ENCODE data around the gene CAD. TPM values are rescaled to one million over a fixed set of nuclear protein-coding genes. Genes with fewer than 3 reads are reported as not detected.

CAD gene
- total RNA-seq, 4 donors from 2014 or later, result 5.9 to 47.2 (median 31.3) TPM

- Histone ChIP-seq H3K27me3 (no peaks in the 10 kb centered on the region), H3K27ac (no peak overlapping the region), H3K36me3 (no peaks in the 10 kb centered on the region), H3K4me3 (no peak overlapping the region), H3K9me3 (no peaks in the 10 kb centered on the region), H3K4me1 (no peaks in the 10 kb centered on the region)
- intact Hi-C loops (cut with DNase I; ENCODE audit: low total_unique reads), result no loop called here
- no peak for DNase-seq
- TF ChIP-seq CTCF (IDR thresholded peaks at IDR 0.05), result no peak
- no peak for TF ChIP-seq POLR2A (IDR thresholded peaks at IDR 0.05)
Observed at GRCh38 chr2:27201675-27202074, 15.5 kb upstream of the CAD start.

GRCh38 chr2:27202854-27203253 lies 14.3 kb upstream of the CAD start:
- DNase-seq, result no peak
- H3K36me3 ChIP-seq, result no peaks in the 10 kb centered on the region
- H3K27ac ChIP-seq, result no peak overlapping the region
- intact Hi-C loops (cut with DNase I; ENCODE audit: low total_unique reads), result no loop called here
- no peaks in the 10 kb centered on the region for H3K4me1 ChIP-seq
- H3K27me3 ChIP-seq, result no peaks in the 10 kb centered on the region
- H3K4me3 ChIP-seq, result no peak overlapping the region
- TF ChIP-seq CTCF (IDR thresholded peaks at IDR 0.05), result no peak
- no peak for TF ChIP-seq POLR2A (IDR thresholded peaks at IDR 0.05)
- H3K9me3 ChIP-seq, result no peaks in the 10 kb centered on the region

- TF ChIP-seq POLR2A (IDR thresholded peaks at IDR 0.05) (no peak), CTCF (IDR thresholded peaks at IDR 0.05) (no peak)
- no peak overlapping the region for H3K4me3 ChIP-seq
- no peaks in the 10 kb centered on the region for H3K9me3 ChIP-seq
- no peaks in the 10 kb centered on the region for H3K27me3 ChIP-seq
- H3K4me1 ChIP-seq, result no peaks in the 10 kb centered on the region
- no peaks in the 10 kb centered on the region for H3K36me3 ChIP-seq
- intact Hi-C loops (cut with DNase I; ENCODE audit: low total_unique reads), result no loop called here
- H3K27ac ChIP-seq, result no peak overlapping the region
- no peak for DNase-seq
Observed at GRCh38 chr2:27203741-27204140, 13.4 kb upstream of the CAD start.

DNA sequence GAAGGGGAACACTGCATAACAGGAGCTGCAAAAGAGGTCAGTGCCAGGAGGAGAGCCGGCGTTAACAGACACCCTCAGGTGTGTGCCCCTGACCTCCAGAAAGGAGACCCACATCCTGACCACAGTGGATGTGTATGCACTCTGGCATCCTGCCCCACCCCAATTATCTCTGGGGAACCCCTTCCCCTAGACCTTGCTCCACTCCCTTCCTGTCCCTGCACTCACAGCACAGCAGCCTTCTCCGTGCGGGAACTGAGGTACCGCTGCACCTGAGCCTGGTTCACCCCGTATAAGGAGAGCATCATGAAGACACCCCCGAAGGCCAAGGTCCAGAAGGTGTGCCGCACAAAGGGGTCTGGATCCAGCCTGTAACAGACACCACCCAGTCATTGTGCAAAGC lies 12.6 kb upstream of the CAD start:
- no peak for TF ChIP-seq CTCF (IDR thresholded peaks at IDR 0.05)
- TF ChIP-seq POLR2A (IDR thresholded peaks at IDR 0.05), result no peak
- Histone ChIP-seq H3K4me3 (no peak overlapping the region), H3K9me3 (no peaks in the 10 kb centered on the region), H3K36me3 (no peaks in the 10 kb centered on the region), H3K27me3 (no peaks in the 10 kb centered on the region), H3K4me1 (no peaks in the 10 kb centered on the region), H3K27ac (no peak overlapping the region)
- intact Hi-C loops (cut with DNase I; ENCODE audit: low total_unique reads), result no loop called here
- DNase-seq, result no peak

DNA sequence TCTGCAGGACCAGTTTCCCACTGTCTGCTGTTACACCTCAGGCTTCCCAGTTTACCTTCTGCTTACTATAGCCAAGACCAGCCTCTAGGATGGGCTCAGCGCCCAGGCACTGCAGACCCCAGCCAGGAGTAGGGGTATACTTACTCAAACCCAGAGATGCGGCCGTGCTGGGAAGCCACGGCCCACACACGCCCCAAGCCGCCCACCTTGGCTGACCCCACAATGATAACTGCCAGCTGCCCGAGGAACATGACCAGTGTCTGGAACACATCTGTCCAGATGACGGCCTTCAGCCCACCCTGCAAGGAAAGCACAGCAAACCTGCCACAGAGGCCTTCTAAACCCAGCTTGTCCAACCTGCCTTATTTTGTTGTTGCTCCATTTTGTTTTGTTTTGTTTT lies 12.0 kb upstream of the CAD start:
- no peaks in the 10 kb centered on the region for H3K9me3 ChIP-seq
- no peaks in the 10 kb centered on the region for H3K27me3 ChIP-seq
- intact Hi-C loops (cut with DNase I; ENCODE audit: low total_unique reads), result loop anchor here (5.0 kb wide), 1 partner anchor 108 kb away; no protein-coding TSS in a partner anchor
- H3K4me1 ChIP-seq, result no peaks in the 10 kb centered on the region
- H3K36me3 ChIP-seq, result no peaks in the 10 kb centered on the region
- no peak for DNase-seq
- TF ChIP-seq CTCF (IDR thresholded peaks at IDR 0.05) (no peak), POLR2A (IDR thresholded peaks at IDR 0.05) (no peak)
- H3K4me3 ChIP-seq, result no peak overlapping the region
- H3K27ac ChIP-seq, result no peak overlapping the region

All from uterus (tissue), 4 donors.